Panc1 (cell line): ENCODE results near the gene FAM110A. TPM values are rescaled to one million over a fixed set of nuclear protein-coding genes. Genes with fewer than 3 reads are reported as not detected.

Experiments used
- ATAC-seq: fragments of 200-7000 bp; cut with Tn5 transposase; 2 replicates; pipeline ENCODE4 v1.9.1; 2020; ENCODE audit warnings: mild to moderate bottlenecking, moderate library complexity
- BruUV-seq: library from RNA; stranded (reverse); fragments of 400-500 nt; replicated peaks from 2 replicates; lab custom pipeline; 2021; lab: Mats Ljungman, UMichigan
- CTCF ChIA-PET: fragments of 300-600 bp; sonication (Branson Sonifier 250); formaldehyde crosslinking; loops from one replicate; lab custom pipeline; 2022; ENCODE audit warnings: antibody characterized with exemption; lab: Charles Lee
- POLR2A ChIA-PET: fragments of 300-600 bp; sonication (Branson Sonifier 250); formaldehyde crosslinking; loops from one replicate; lab custom pipeline; 2022; ENCODE audit warnings: antibody characterized with exemption; lab: Charles Lee
- DNase-seq: peaks from one replicate; pipeline ENCODE4 v3.0.0-alpha.2; 2010; ENCODE audit warnings: low read depth, low spot score
- H3K27ac ChIP-seq: 2 replicates; pipeline ENCODE4 v1.5.1; 2011; ENCODE audit warnings: mild to moderate bottlenecking, low read length, inconsistent platforms
- H3K27me3 ChIP-seq: fragments of 200-500 bp; sonication (Bioruptor generic); 2 replicates; pipeline ENCODE4 v1.6.0; 2014; ENCODE audit warnings: low read length, inconsistent platforms; ENCODE audit not compliant: control insufficient read depth, insufficient read depth
- H3K36me3 ChIP-seq: fragments of 200-500 bp; sonication (Bioruptor generic); 2 replicates; pipeline ENCODE4 v1.5.1; 2014; ENCODE audit warnings: inconsistent platforms, mild to moderate bottlenecking, low read length, moderate library complexity; ENCODE audit not compliant: control insufficient read depth, insufficient read depth
- H3K4me1 ChIP-seq: 2 replicates; pipeline ENCODE4 v1.5.1; 2011; ENCODE audit warnings: inconsistent platforms, mild to moderate bottlenecking, low read length, moderate library complexity; ENCODE audit not compliant: control insufficient read depth, insufficient read depth
- H3K4me3 ChIP-seq, 2 experiments: 2 replicates each; pipeline ENCODE4 v1.5.1; 2011 to 2012; ENCODE audit warnings: low read depth in 2 of 2, low read length in 2 of 2, mild to moderate bottlenecking in 2 of 2, inconsistent platforms in 1 of 2, moderate library complexity in 1 of 2
- H3K9me3 ChIP-seq: fragments of 200-500 bp; sonication (Bioruptor generic); 2 replicates; pipeline ENCODE4 v1.5.1; 2014; ENCODE audit warnings: low read depth, mild to moderate bottlenecking, inconsistent platforms, low read length, moderate library complexity; ENCODE audit not compliant: control insufficient read depth, insufficient read depth
- CTCF ChIP-seq: fragments of 450-650 bp; IDR thresholded peaks from 2 replicates; pipeline ENCODE4 v1.5.1; 2017; ENCODE audit warnings: mild to moderate bottlenecking
- POLR2AphosphoS5 ChIP-seq: IDR thresholded peaks from 2 replicates; pipeline ENCODE4 v1.6.1; 2012; ENCODE audit warnings: mild to moderate bottlenecking, low read depth, low read length, moderate library complexity
- REST ChIP-seq, 2 experiments: IDR thresholded peaks; 2 replicates each; pipeline ENCODE4 v1.6.1; 2011 to 2012; ENCODE audit warnings: low read depth in 2 of 2, control low read depth in 1 of 2, low read length in 1 of 2, mild to moderate bottlenecking in 1 of 2, moderate library complexity in 1 of 2; ENCODE audit not compliant: insufficient read depth in 1 of 2
- SIN3A ChIP-seq: IDR thresholded peaks from 2 replicates; pipeline ENCODE4 v1.6.1; 2012; ENCODE audit warnings: low read depth, mild to moderate bottlenecking, low read length, moderate library complexity, borderline replicate concordance; ENCODE audit not compliant: insufficient read depth
- TCF7L2 ChIP-seq: IDR thresholded peaks from 2 replicates; pipeline ENCODE4 v1.6.1; 2011; ENCODE audit warnings: mild to moderate bottlenecking, low read depth, low read length, inconsistent platforms
- in situ Hi-C: cut with HindIII; loops from 2 replicates; pipeline ENCODE4 v1.10.0; 2016; ENCODE audit warnings: low sequenced_read_pairs, low pct_unique_long_range_greater_than_20kb
- intact Hi-C: fragments of 100-400 bp; cut with micrococcal nuclease; formaldehyde crosslinking; loops from one replicate; pipeline ENCODE4 v1.10.0; 2022; ENCODE audit not compliant: unreplicated experiment
- total RNA-seq: library from RNA; stranded (reverse); gene quantifications from one replicate; pipeline ENCODE4 v1.2.1, GENCODE V29; 2021; ENCODE audit not compliant: unreplicated experiment

Gene FAM110A
- total RNA-seq, 1 experiment from 2014 or later = 7.8 TPM

GRCh38 chr20:856361-856775, 22.9 kb downstream of the FAM110A start:
- TF ChIP-seq SIN3A (no peak), CTCF (no peak), TCF7L2 (no peak), REST (IDR thresholded peaks at IDR 0.05; ENCODE audit: insufficient read depth in 1 of 2, low read depth in 2 of 2, low read length in 1 of 2) (no peak), POLR2AphosphoS5 (no peak)
- H3K4me1 ChIP-seq = peaks cover 7% of the 10 kb centered on the region; the same call in 1 of the 2 replicates
- in situ Hi-C loops = no loop called here
- H3K27ac ChIP-seq = no peak overlapping the region
- H3K4me3 ChIP-seq = no peak overlapping the region
- intact Hi-C loops = no loop called here
- ATAC-seq (peak; percentile 85), DNase-seq (peak; percentile 67)
- POLR2A ChIA-PET = no interaction called here
- no peaks in the 10 kb centered on the region for H3K27me3 ChIP-seq
- no peaks in the 10 kb centered on the region for H3K9me3 ChIP-seq
- H3K36me3 ChIP-seq = no peaks in the 10 kb centered on the region
- no TSS peak for BruUV-seq
- CTCF ChIA-PET = no interaction called here

GRCh38 chr20:858011-858410, 24.5 kb downstream of the FAM110A start:
- BruUV-seq = no TSS peak
- no peaks in the 10 kb centered on the region for H3K36me3 ChIP-seq
- H3K9me3 ChIP-seq = no peaks in the 10 kb centered on the region
- CTCF ChIA-PET = no interaction called here
- no peak for ATAC-seq
- no peak for DNase-seq
- POLR2A ChIA-PET = no interaction called here
- in situ Hi-C loops (no loop called here), intact Hi-C loops (no loop called here)
- no peak overlapping the region for H3K27ac ChIP-seq
- TF ChIP-seq POLR2AphosphoS5 (no peak), TCF7L2 (no peak), CTCF (no peak), REST (IDR thresholded peaks at IDR 0.05; ENCODE audit: insufficient read depth in 1 of 2, low read depth in 2 of 2, low read length in 1 of 2) (no peak), SIN3A (no peak)
- peaks cover 7% of the 10 kb centered on the region; the same call in 1 of the 2 replicates for H3K4me1 ChIP-seq
- no peaks in the 10 kb centered on the region for H3K27me3 ChIP-seq
- no peak overlapping the region for H3K4me3 ChIP-seq
